IMR-90 (cell line): ENCODE results near the gene MAN2A2. TPM values are rescaled to one million over a fixed set of nuclear protein-coding genes. Genes with fewer than 3 reads are reported as not detected.

Source experiments
- ATAC-seq: fragments of 200-7000 bp; cut with Tn5 transposase; 2 replicates; pipeline ENCODE4 v1.9.1; 2020; ENCODE audit warnings: low read depth, mild to moderate bottlenecking, moderate library complexity
- BruUV-seq: library from RNA; stranded (reverse); fragments of 400-500 nt; replicated peaks from 2 replicates; lab custom pipeline; 2021; lab: Mats Ljungman, UMichigan
- CTCF ChIA-PET: fragments of 300-600 bp; formaldehyde crosslinking; extraction: SDS; loops from one replicate; lab custom pipeline; 2021; ENCODE audit warnings: antibody characterized with exemption; lab: Yijun Ruan, JAX
- POLR2A ChIA-PET: fragments of 300-600 bp; sonication (Branson Sonifier 250); formaldehyde crosslinking; loops from one replicate; lab custom pipeline; 2022; ENCODE audit warnings: antibody characterized with exemption; ENCODE audit not compliant: unreplicated experiment; lab: Charles Lee
- DNase-seq: peaks from one replicate; pipeline ENCODE4 v3.0.0; 2013
- H2AFZ ChIP-seq: replicated peaks from 2 replicates; pipeline ENCODE3; 2013; ENCODE audit warnings: low read length, mild to moderate bottlenecking; ENCODE audit not compliant: poor library complexity
- H2AK5ac ChIP-seq: 2 replicates; pipeline ENCODE4 v1.6.1; 2013; ENCODE audit warnings: low read depth, low read length, inconsistent platforms
- H2AK9ac ChIP-seq: replicated peaks from 2 replicates; pipeline ENCODE3; 2013; ENCODE audit warnings: mild to moderate bottlenecking, low read depth, low read length, moderate library complexity; ENCODE audit not compliant: poor library complexity
- H2BK120ac ChIP-seq: 2 replicates; pipeline ENCODE4 v1.6.1; 2013; ENCODE audit warnings: low read depth, low read length, inconsistent platforms
- H2BK15ac ChIP-seq: 3 replicates; pipeline ENCODE4 v1.6.1; 2013; ENCODE audit warnings: low read depth, low read length, inconsistent platforms
- H2BK20ac ChIP-seq: 2 replicates; pipeline ENCODE4 v1.6.1; 2013; ENCODE audit warnings: low read depth, mild to moderate bottlenecking, inconsistent platforms, low read length, moderate library complexity
- H2BK5ac ChIP-seq: 2 replicates; pipeline ENCODE4 v1.6.1; 2013; ENCODE audit warnings: mild to moderate bottlenecking, low read depth, low read length, inconsistent platforms; ENCODE audit not compliant: poor library complexity, severe bottlenecking
- H3K14ac ChIP-seq: replicated peaks from 2 replicates; pipeline ENCODE4 v1.6.1; 2013; ENCODE audit warnings: low read depth, low read length, inconsistent platforms
- H3K18ac ChIP-seq: 2 replicates; pipeline ENCODE4 v1.6.1; 2013; ENCODE audit warnings: low read depth, low read length, control low read depth
- H3K23ac ChIP-seq: 2 replicates; pipeline ENCODE4 v1.6.1; 2013; ENCODE audit warnings: low read depth, low read length, inconsistent platforms
- H3K27ac ChIP-seq: 2 replicates; pipeline ENCODE4 v1.5.1; 2013; ENCODE audit warnings: mild to moderate bottlenecking, control low read depth, low read length; ENCODE audit not compliant: insufficient read depth
- H3K27me3 ChIP-seq: 2 replicates; pipeline ENCODE4 v1.6.1; 2013; ENCODE audit warnings: low read length; ENCODE audit not compliant: control insufficient read depth, insufficient read depth
- H3K36me3 ChIP-seq: 2 replicates; pipeline ENCODE4 v1.6.1; 2013; ENCODE audit warnings: low read length, mixed read lengths; ENCODE audit not compliant: control insufficient read depth, insufficient read depth
- H3K4ac ChIP-seq: 2 replicates; pipeline ENCODE4 v1.6.1; 2013; ENCODE audit warnings: low read depth, low read length, inconsistent platforms
- H3K4me1 ChIP-seq: 2 replicates; pipeline ENCODE4 v1.6.1; 2013; ENCODE audit warnings: low read length, mixed read lengths; ENCODE audit not compliant: control insufficient read depth, insufficient read depth
- H3K4me2 ChIP-seq: 2 replicates; pipeline ENCODE4 v1.6.1; 2013; ENCODE audit warnings: low read depth, mild to moderate bottlenecking, control low read depth, low read length, moderate library complexity
- H3K4me3 ChIP-seq: 2 replicates; pipeline ENCODE4 v1.5.1; 2013; ENCODE audit warnings: low read depth, mild to moderate bottlenecking, control low read depth, low read length, moderate library complexity; ENCODE audit not compliant: insufficient read depth
- H3K56ac ChIP-seq: 2 replicates; pipeline ENCODE4 v1.6.1; 2013; ENCODE audit warnings: low read length, inconsistent platforms; ENCODE audit not compliant: insufficient read depth; ENCODE audit errors: extremely low read depth
- H3K79me1 ChIP-seq, 2 experiments: 2 replicates each; pipeline ENCODE4 v1.6.1; 2013; ENCODE audit warnings: low read length in 2 of 2, inconsistent platforms in 1 of 2, low read depth in 1 of 2
- H3K9ac ChIP-seq: 2 replicates; pipeline ENCODE4 v1.6.1; 2013; ENCODE audit warnings: low read depth, low read length, control low read depth
- H3K9me1 ChIP-seq: 2 replicates; pipeline ENCODE4 v1.6.1; 2013; ENCODE audit warnings: low read length, inconsistent platforms; ENCODE audit not compliant: insufficient read depth
- H3K9me3 ChIP-seq: 2 replicates; pipeline ENCODE4 v1.6.1; 2013; ENCODE audit warnings: low read length; ENCODE audit not compliant: control insufficient read depth, insufficient read depth
- H4K20me1 ChIP-seq: 2 replicates; pipeline ENCODE4 v1.6.1; 2013; ENCODE audit warnings: low read length, inconsistent platforms; ENCODE audit not compliant: insufficient read depth
- H4K5ac ChIP-seq: 2 replicates; pipeline ENCODE4 v1.6.1; 2013; ENCODE audit warnings: mild to moderate bottlenecking, low read depth, low read length, control low read depth
- H4K8ac ChIP-seq, 2 experiments: 2 replicates each; pipeline ENCODE4 v1.6.1; 2013; ENCODE audit warnings: low read depth in 2 of 2, low read length in 2 of 2, control low read depth in 1 of 2, inconsistent platforms in 1 of 2
- H4K91ac ChIP-seq: 2 replicates; pipeline ENCODE4 v1.6.1; 2013; ENCODE audit warnings: low read depth, low read length, inconsistent platforms; ENCODE audit not compliant: insufficient read depth
- CEBPB ChIP-seq: IDR thresholded peaks from 2 replicates; pipeline ENCODE4 v1.6.1; 2012; ENCODE audit warnings: low read depth, low read length, improper control_type of control experiment
- CHD1 ChIP-seq: IDR thresholded peaks from 2 replicates; pipeline ENCODE4 v1.6.1; 2012; ENCODE audit warnings: low read depth, low read length, improper control_type of control experiment
- FOS ChIP-seq: fragments of 150-350 bp; IDR thresholded peaks from 2 replicates; pipeline ENCODE4 v1.6.1; 2016; ENCODE audit warnings: low read depth, low read length
- MAZ ChIP-seq: IDR thresholded peaks from 2 replicates; pipeline ENCODE4 v1.6.1; 2012; ENCODE audit warnings: low read depth, mild to moderate bottlenecking, low read length, improper control_type of control experiment, moderate library complexity, borderline replicate concordance
- MXI1 ChIP-seq: IDR thresholded peaks from 2 replicates; pipeline ENCODE4 v1.6.1; 2012; ENCODE audit warnings: low read depth, mild to moderate bottlenecking, low read length, moderate library complexity, borderline replicate concordance
- NFE2L2 ChIP-seq: fragments of 150-350 bp; IDR thresholded peaks from 2 replicates; pipeline ENCODE4 v1.6.1; 2016; ENCODE audit warnings: low read depth, mild to moderate bottlenecking, low read length
- RFX5 ChIP-seq: IDR thresholded peaks from 2 replicates; pipeline ENCODE4 v1.8.0; 2012; ENCODE audit warnings: low read depth, mild to moderate bottlenecking, low read length, moderate library complexity
- SMC3 ChIP-seq: fragments of 150-350 bp; IDR thresholded peaks from 2 replicates; pipeline ENCODE4 v1.6.1; 2016; ENCODE audit warnings: low read depth, mild to moderate bottlenecking, antibody characterized with exemption, low read length, moderate library complexity
- WGBS, 2 experiments: methylation state at CpG; one replicate each; pipeline versions ENCODE4 v1.1.5 to v1.1.7; 2013; ENCODE audit warnings: missing lambda C conversion rate in 2 of 2; ENCODE audit not compliant: insufficient read length in 1 of 2; ENCODE audit errors: extremely low coverage in 2 of 2; 5-methylcytosine and 5-hydroxymethylcytosine counted together
- dilution Hi-C: fragments of 300-500 bp; cut with HindIII; formaldehyde crosslinking; loops from one replicate; pipeline ENCODE4 v1.14.3; 2018; ENCODE audit warnings: low sequenced_read_pairs; ENCODE audit not compliant: unreplicated experiment
- in situ Hi-C: fragments of 300-500 bp; cut with MboI; formaldehyde crosslinking; loops from 3 replicates; pipeline ENCODE4 v1.14.3; 2019; ENCODE audit warnings: low sequenced_read_pairs, inconsistent platforms, mixed read lengths
- intact Hi-C: fragments of 100-400 bp; cut with micrococcal nuclease; formaldehyde crosslinking; loops from 2 replicates; pipeline ENCODE4 v1.10.0; 2022
- polyA plus RNA-seq, 3 experiments: library from polyadenylated mRNA; depleted of rRNA; stranded (reverse); fragments of >200 nt; gene quantifications; 2 replicates each; pipeline ENCODE4 v1.2.3, GENCODE V29; 2012; ENCODE audit warnings: low replicate concordance in 1 of 3
- total RNA-seq: library from RNA; depleted of rRNA; stranded (reverse); fragments of >200 nt; gene quantifications from 2 replicates; pipeline ENCODE4 v1.2.3, GENCODE V29; 2012

MAN2A2 gene
- total and polyA plus RNA-seq, 2 of the 4 experiments (the other 2 are of a cell fraction) = 3.4 to 52.5 TPM

DNA sequence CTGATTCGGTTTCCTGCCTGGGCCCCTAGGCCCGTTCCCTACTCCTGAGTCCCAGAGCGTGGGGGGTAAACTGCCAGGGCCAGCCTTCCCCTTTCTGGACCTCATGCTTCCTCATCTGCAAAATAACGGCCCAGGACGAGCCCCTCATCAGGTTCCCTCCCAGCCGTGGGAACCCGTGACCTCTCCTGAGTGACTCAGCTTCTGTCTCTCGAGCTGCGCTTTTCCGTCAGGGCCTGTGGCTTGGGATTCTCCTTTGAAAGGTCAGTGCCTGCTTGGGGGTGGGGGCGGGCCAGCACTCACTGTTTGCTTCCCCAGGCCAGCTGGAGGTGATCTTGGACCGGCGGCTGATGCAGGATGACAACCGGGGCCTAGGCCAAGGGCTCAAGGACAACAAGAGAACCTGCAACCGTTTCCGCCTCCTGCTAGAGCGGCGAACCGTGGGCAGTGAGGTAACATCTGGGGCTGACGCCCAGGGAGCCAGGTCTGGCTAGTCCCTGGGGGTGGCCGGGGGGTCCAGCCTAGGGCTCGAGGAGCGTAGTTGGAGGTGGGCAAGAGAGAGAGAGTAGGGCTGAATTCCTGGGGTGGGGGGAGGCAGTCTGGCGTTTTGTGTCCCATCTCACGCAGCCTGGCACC is 12.8 kb downstream of the MAN2A2 start:
- dilution Hi-C loops = no loop called here
- no peak overlapping the region for H3K56ac ChIP-seq
- DNase-seq (peak; percentile 75), ATAC-seq (peak; percentile 77)
- H3K18ac ChIP-seq = no peak overlapping the region
- H3K9ac ChIP-seq = no peak overlapping the region
- ChIA-PET CTCF (no interaction called here), POLR2A (no interaction called here)
- peaks cover 10% of the 10 kb centered on the region; the same call in 1 of the 2 replicates for H3K4me1 ChIP-seq
- no peak overlapping the region for H4K5ac ChIP-seq
- H3K4me2 ChIP-seq = no peak overlapping the region
- H3K36me3 ChIP-seq = peaks cover 50% of the 10 kb centered on the region
- no peaks in the 10 kb centered on the region for H4K20me1 ChIP-seq
- WGBS, 2 experiments = 74% methylated on average over 16 of the region's 25 CpGs; no CpG with 5 or more reads in 1 of the 2 experiments
- no peak overlapping the region for H3K23ac ChIP-seq
- H3K9me3 ChIP-seq = no peaks in the 10 kb centered on the region
- no peaks in the 10 kb centered on the region for H3K27me3 ChIP-seq
- H4K8ac ChIP-seq = peak overlapping the region in 1 of 2 experiments; percentile 35; a peak in 1 of 4 replicates
- H2BK15ac ChIP-seq = no peak overlapping the region
- no peak overlapping the region; the same call in 1 of the 2 replicates for H3K14ac ChIP-seq
- H4K91ac ChIP-seq = no peak overlapping the region
- 0 out of 2 replicates have a peak overlapping the region, but pooled peaks have one; percentile 5 for H3K27ac ChIP-seq
- no TSS peak for BruUV-seq
- intact Hi-C loops = no loop called here
- peak overlapping the region; percentile 66 for H2AK9ac ChIP-seq
- TF ChIP-seq CHD1 (no peak), MXI1 (no peak), SMC3 (no peak), MAZ (peak; percentile 18; the same call in 1 of the 2 replicates), CEBPB (no peak), RFX5 (no peak), NFE2L2 (0 out of 2 replicates have a peak, but pooled peaks have one; percentile 5), FOS (0 out of 2 replicates have a peak, but pooled peaks have one; percentile 26)
- in situ Hi-C loops = no loop called here
- H3K4me3 ChIP-seq = no peak overlapping the region
- no peak overlapping the region for H2BK20ac ChIP-seq
- no peak overlapping the region; the same call in 1 of the 2 replicates for H3K4ac ChIP-seq
- H3K9me1 ChIP-seq = peaks cover 3% of the 10 kb centered on the region; the same call in 1 of the 2 replicates
- H2AK5ac ChIP-seq = no peak overlapping the region; the same call in 1 of the 2 replicates
- H2AFZ ChIP-seq = peak overlapping the region; percentile 5
- H2BK120ac ChIP-seq = no peak overlapping the region
- H2BK5ac ChIP-seq = no peak overlapping the region
- H3K79me1 ChIP-seq = no peaks in the 10 kb centered on the region
